Endometrium (tissue), 2 donors: Measurements from ENCODE around the gene DGCR8.

Experiments used
- FAIRE-seq: peaks from 2 replicates; lab custom pipeline; 2012; peaks lifted over from hg19 to GRCh38; lab: Jason Lieb, UNC
- donor health status: control.
- donor health status: control.

Gene DGCR8

GRCh38 chr22:20124083-20124787 lies 44.2 kb downstream of the DGCR8 start:
- FAIRE-seq, result no peak

GRCh38 chr22:20125201-20126174 lies 45.4 kb downstream of the DGCR8 start:
- FAIRE-seq, result no peak

DNA sequence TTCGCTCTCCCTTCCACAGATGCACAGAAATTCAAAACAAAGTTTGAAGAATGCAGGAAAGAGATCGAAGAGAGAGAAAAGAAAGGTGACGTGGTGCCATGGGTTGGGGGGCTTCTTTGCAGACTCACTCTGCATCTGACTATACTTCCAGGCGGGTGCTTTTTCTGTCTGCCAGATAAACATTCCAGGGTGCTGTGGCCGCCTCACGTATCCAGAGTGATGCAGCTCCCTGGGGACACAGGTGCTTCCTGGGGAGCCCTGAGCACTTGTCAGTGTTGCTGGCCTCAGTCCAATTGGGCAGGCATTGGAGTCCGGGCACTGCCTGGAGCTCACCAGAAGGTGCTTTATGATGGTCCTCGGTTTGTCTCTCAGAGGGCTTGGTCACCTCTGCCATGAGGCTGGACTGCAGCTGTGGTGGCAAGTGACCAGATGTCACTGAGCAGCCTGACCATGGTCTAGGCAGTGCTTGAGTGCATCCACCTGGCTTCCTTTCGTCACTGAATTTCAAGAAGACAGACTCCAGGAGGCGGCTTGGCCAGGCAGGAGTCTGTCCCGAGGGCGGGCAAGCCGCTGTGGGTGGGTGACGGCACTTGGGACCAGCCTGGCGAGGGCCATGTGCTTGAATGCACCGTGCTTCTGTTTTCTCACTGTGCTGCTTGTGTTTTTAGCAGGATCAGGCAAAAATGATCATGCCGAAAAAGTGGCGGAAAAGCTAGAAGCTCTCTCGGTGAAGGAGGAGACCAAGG lies 46.4 kb downstream of the DGCR8 start:
- FAIRE-seq, result no peak

GRCh38 chr22:20127318-20127868 lies 47.4 kb downstream of the DGCR8 start:
- no peak for FAIRE-seq

GRCh38 chr22:20127869-20128618 lies 48.0 kb downstream of the DGCR8 start:
- no peak for FAIRE-seq

GRCh38 chr22:20128619-20128901 lies 48.5 kb downstream of the DGCR8 start:
- FAIRE-seq, result no peak

GRCh38 chr22:20128902-20129746 lies 49.1 kb downstream of the DGCR8 start:
- FAIRE-seq, result no peak

DNA sequence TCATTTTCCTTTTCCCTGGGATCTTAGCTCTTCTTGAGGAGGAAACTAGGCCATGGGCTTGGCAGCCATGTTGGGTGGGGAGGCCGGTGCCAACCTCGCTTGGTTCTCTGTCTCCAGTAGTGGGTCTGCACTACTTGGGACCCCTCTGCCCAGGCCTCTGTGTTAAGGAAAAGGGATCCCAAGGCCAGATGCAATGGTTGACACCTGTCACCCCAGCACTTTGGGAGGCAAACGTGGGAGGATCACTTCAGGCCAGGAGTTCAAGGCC lies 49.6 kb downstream of the DGCR8 start:
- FAIRE-seq, result no peak

GRCh38 chr22:20130319-20130718 lies 50.3 kb downstream of the DGCR8 start:
- FAIRE-seq, result no peak

- FAIRE-seq, result no peak
Measured at GRCh38 chr22:20130731-20131596, 50.9 kb downstream of the DGCR8 start.

GRCh38 chr22:20131597-20131858 lies 51.5 kb downstream of the DGCR8 start, which contains the start of gene ZDHHC8:
Gene ZDHHC8 (plus strand): TSS chr22:20131804. CDS start chr22:20131948, 144 bp downstream.
- FAIRE-seq, result no peak

DNA sequence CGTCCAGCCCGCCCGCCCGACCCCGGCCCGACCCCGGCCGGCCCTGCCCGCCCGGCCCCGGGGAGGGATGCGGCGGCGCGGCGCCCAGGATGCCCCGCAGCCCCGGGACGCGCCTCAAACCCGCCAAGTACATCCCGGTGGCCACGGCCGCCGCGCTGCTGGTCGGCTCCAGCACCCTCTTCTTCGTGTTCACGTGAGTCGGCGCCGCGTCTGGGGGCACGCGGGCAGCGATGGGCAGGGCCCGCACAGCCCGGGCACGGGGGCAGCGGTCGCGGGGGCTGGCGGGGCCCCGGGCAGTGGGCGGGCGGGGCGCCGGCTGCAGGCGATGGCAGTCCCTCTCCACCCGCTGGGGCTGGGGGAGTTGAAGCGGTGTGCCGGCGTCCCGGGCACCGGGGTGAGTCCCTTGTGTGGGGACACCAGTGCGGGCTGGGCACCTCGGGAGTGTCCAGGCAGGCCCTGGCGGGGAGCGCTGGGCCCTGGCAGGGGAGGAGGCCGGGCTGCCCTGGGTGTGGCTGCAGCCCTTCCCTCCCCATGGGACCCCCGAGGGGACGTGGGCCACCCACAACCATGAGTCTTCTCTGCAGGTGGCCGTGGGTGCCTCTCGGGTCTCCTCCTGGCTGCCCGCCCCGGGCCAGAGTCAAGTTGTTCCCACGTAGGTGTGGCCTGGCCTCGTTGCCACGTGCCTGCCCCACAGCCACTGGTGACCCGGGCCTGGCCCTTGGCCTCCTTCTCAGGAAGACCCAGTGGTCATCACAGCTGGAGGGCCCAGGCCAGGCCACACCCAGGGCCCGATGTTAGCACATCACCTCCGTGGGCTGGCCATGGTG lies 52.0 kb downstream of the DGCR8 start:
- no peak for FAIRE-seq

GRCh38 chr22:20132686-20133246 lies 52.7 kb downstream of the DGCR8 start:
- FAIRE-seq, result no peak

- FAIRE-seq, result no peak
Measured at GRCh38 chr22:20133930-20134549, 54.0 kb downstream of the DGCR8 start.

GRCh38 chr22:20135265-20135664 lies 55.2 kb downstream of the DGCR8 start:
- no peak for FAIRE-seq

DNA sequence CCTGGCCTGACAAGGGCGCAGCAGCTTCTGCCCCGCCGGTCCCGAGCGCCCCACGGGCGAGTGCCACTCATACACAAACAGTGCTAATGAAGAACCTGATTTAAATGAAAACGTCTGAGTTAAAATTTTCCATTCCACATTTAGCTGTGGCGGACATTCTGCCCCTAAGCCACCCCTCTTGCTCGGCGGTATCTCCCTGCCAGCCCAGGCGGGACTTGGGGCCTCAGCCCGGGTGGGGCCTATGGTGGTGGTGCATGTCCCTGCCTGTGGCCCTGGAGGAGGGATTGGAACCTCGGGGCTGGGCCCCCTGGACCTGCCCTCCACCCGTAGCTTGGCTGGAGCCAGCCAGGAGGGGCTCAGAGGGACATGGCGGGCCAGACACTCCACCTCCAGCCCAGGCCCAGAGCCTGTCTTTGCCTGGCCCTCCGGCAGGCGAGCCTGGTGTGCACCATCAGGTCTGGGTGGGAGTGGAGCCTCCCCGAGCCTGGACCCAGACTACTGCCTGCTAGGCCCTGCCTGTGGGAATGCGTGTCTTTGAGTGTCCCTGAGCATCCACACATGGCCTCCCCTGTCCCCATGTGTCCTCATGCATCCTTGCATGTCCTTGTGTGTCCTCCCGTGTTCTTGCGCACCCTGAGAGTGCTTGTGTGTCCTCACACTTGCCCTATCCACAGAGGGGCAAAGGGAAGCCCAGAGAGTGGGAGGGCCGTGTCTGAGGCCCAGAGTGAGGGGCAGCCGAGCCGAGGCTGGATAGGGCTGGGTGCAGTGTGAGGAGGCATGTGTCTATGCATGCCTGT lies 56.0 kb downstream of the DGCR8 start:
- no peak for FAIRE-seq

- FAIRE-seq, result no peak
Measured at GRCh38 chr22:20136603-20136873, 56.5 kb downstream of the DGCR8 start.

GRCh38 chr22:20137113-20137512 lies 57.1 kb downstream of the DGCR8 start:
- FAIRE-seq, result no peak
